H9 (cell line): Measurements from ENCODE around the gene TMEM140. TPM values are rescaled to one million over a fixed set of nuclear protein-coding genes. Genes with fewer than 3 reads are reported as not detected.

Experiments
- DNase-seq: peaks from one replicate; pipeline ENCODE4 v3.0.0-alpha.2; 2017
- H2AFZ ChIP-seq: one replicate; pipeline ENCODE4 v1.6.1; 2013; ENCODE audit warnings: mild to moderate bottlenecking, low read length, control low read depth, moderate library complexity
- H2AK5ac ChIP-seq: 2 replicates; pipeline ENCODE4 v1.6.1; 2013; ENCODE audit warnings: low read length, control low read depth, mixed read lengths; ENCODE audit not compliant: insufficient read length
- H2BK120ac ChIP-seq: one replicate; pipeline ENCODE4 v1.6.1; 2013; ENCODE audit warnings: low read depth, mild to moderate bottlenecking, low read length, control low read depth, inconsistent platforms; ENCODE audit not compliant: poor library complexity, severe bottlenecking
- H2BK12ac ChIP-seq: 2 replicates; pipeline ENCODE4 v1.6.1; 2013; ENCODE audit warnings: low read length, control low read depth, mixed read lengths, low read depth; ENCODE audit not compliant: insufficient read length
- H2BK15ac ChIP-seq: 2 replicates; pipeline ENCODE4 v1.6.1; 2013; ENCODE audit warnings: low read depth, low read length, control low read depth
- H2BK20ac ChIP-seq: one replicate; pipeline ENCODE4 v1.6.1; 2013; ENCODE audit warnings: low read depth, mild to moderate bottlenecking, low read length, control low read depth, inconsistent platforms; ENCODE audit not compliant: poor library complexity, severe bottlenecking
- H2BK5ac ChIP-seq: 2 replicates; pipeline ENCODE4 v1.6.1; 2013; ENCODE audit warnings: low read length, control low read depth, mixed read lengths; ENCODE audit not compliant: insufficient read length
- H3K14ac ChIP-seq: 2 replicates; pipeline ENCODE4 v1.6.1; 2013; ENCODE audit warnings: low read length, control low read depth; ENCODE audit not compliant: insufficient read depth
- H3K18ac ChIP-seq: 2 replicates; pipeline ENCODE4 v1.6.1; 2013; ENCODE audit warnings: low read depth, mild to moderate bottlenecking, mixed read lengths, low read length, control low read depth; ENCODE audit not compliant: insufficient read length
- H3K23ac ChIP-seq: 2 replicates; pipeline ENCODE4 v1.6.1; 2013; ENCODE audit warnings: low read length, control low read depth, mixed read lengths, low read depth; ENCODE audit not compliant: insufficient read length
- H3K23me2 ChIP-seq: 2 replicates; pipeline ENCODE4 v1.6.1; 2013; ENCODE audit warnings: low read depth, mild to moderate bottlenecking, mixed read lengths, low read length, control low read depth; ENCODE audit not compliant: insufficient read length, poor library complexity, severe bottlenecking
- H3K27ac ChIP-seq: 2 replicates; pipeline ENCODE4 v1.5.1; 2013; ENCODE audit warnings: low read length, control low read depth, mixed read lengths, low read depth; ENCODE audit not compliant: insufficient read length
- H3K27me3 ChIP-seq: 2 replicates; pipeline ENCODE4 v1.6.1; 2013; ENCODE audit warnings: low read length, control low read depth, inconsistent platforms; ENCODE audit not compliant: insufficient read depth
- H3K4ac ChIP-seq: 2 replicates; pipeline ENCODE4 v1.6.1; 2013; ENCODE audit warnings: low read depth, mild to moderate bottlenecking, control low read depth, inconsistent platforms, low read length, moderate library complexity
- H3K4me1 ChIP-seq: 2 replicates; pipeline ENCODE4 v1.6.1; 2013; ENCODE audit warnings: low read length, control low read depth, inconsistent platforms; ENCODE audit not compliant: insufficient read depth
- H3K4me2 ChIP-seq: 2 replicates; pipeline ENCODE4 v1.6.1; 2013; ENCODE audit warnings: low read length, control low read depth, mixed read lengths; ENCODE audit not compliant: insufficient read length, insufficient read depth
- H3K56ac ChIP-seq: 2 replicates; pipeline ENCODE4 v1.6.1; 2013; ENCODE audit warnings: low read depth, mild to moderate bottlenecking, mixed read lengths, low read length, control low read depth; ENCODE audit not compliant: insufficient read length
- H3K79me1 ChIP-seq: 2 replicates; pipeline ENCODE4 v1.6.1; 2013; ENCODE audit warnings: low read depth, mild to moderate bottlenecking, moderate library complexity, low read length, control low read depth, inconsistent platforms; ENCODE audit not compliant: insufficient read depth, poor library complexity, severe bottlenecking
- H3K79me2 ChIP-seq: 2 replicates; pipeline ENCODE4 v1.6.1; 2013; ENCODE audit warnings: low read length, control low read depth, inconsistent platforms; ENCODE audit not compliant: insufficient read depth
- H3K9ac ChIP-seq: 2 replicates; pipeline ENCODE4 v1.6.1; 2013; ENCODE audit warnings: low read length, control low read depth, mixed read lengths; ENCODE audit not compliant: insufficient read length; ENCODE audit errors: extremely low read depth
- H3K9me3 ChIP-seq: one replicate; pipeline ENCODE4 v1.6.1; 2013; ENCODE audit warnings: low read depth, low read length, inconsistent platforms; ENCODE audit not compliant: control insufficient read depth
- H3T11ph ChIP-seq: one replicate; pipeline ENCODE4 v1.6.1; 2013; ENCODE audit warnings: mild to moderate bottlenecking, low read length, control low read depth, inconsistent platforms
- H4K20me1 ChIP-seq: one replicate; pipeline ENCODE4 v1.6.1; 2013; ENCODE audit not compliant: control insufficient read depth, insufficient read length, insufficient read depth
- H4K5ac ChIP-seq: 2 replicates; pipeline ENCODE4 v1.6.1; 2013; ENCODE audit warnings: low read depth, mild to moderate bottlenecking, mixed read lengths, low read length, control low read depth; ENCODE audit not compliant: insufficient read length
- H4K8ac ChIP-seq: replicated peaks from 2 replicates; pipeline ENCODE4 v1.6.1; 2013; ENCODE audit warnings: low read length, control low read depth, mixed read lengths, low read depth; ENCODE audit not compliant: insufficient read length
- H4K91ac ChIP-seq: 2 replicates; pipeline ENCODE4 v1.6.1; 2013; ENCODE audit warnings: low read depth, mild to moderate bottlenecking, moderate library complexity, mixed read lengths, low read length, control low read depth; ENCODE audit not compliant: insufficient read length
- H3K27ac Mint-ChIP-seq, 3 experiments: 2 replicates in 2 of 3; 3 replicates in 1 of 3; pipeline ENCODE4 v1.8.0; 2020 to 2021; ENCODE audit warnings: mixed read lengths in 3 of 3, mild to moderate bottlenecking in 1 of 3, moderate library complexity in 1 of 3
- H3K27me3 Mint-ChIP-seq: 2 replicates; pipeline ENCODE4 v1.8.0; 2021; ENCODE audit warnings: low read depth, mild to moderate bottlenecking, moderate library complexity, mixed read lengths
- H3K36me3 Mint-ChIP-seq, 3 experiments: 2 replicates in 2 of 3; 3 replicates in 1 of 3; pipeline ENCODE4 v1.8.0; 2020 to 2021; ENCODE audit warnings: low read depth in 3 of 3, mixed read lengths in 3 of 3; ENCODE audit not compliant: insufficient read depth in 1 of 3
- H3K4me1 Mint-ChIP-seq, 2 experiments: 2 replicates each; pipeline ENCODE4 v1.8.0; 2020; ENCODE audit warnings: mixed read lengths in 2 of 2
- H3K4me3 Mint-ChIP-seq, 2 experiments: 2 replicates in 1 of 2; 3 replicates in 1 of 2; pipeline ENCODE4 v1.8.0; 2020 to 2021; ENCODE audit warnings: mild to moderate bottlenecking in 2 of 2, mixed read lengths in 2 of 2, moderate library complexity in 1 of 2
- H3K9me3 Mint-ChIP-seq, 2 experiments: 2 replicates in 1 of 2; 3 replicates in 1 of 2; pipeline ENCODE4 v1.8.0; 2020; ENCODE audit warnings: mild to moderate bottlenecking in 2 of 2, mixed read lengths in 2 of 2, moderate library complexity in 1 of 2
- CTCF ChIP-seq: fragments of 200-600 bp; sonication (generic); conservative IDR thresholded peaks from 3 replicates; pipeline ENCODE4 v1.8.0; 2021; ENCODE audit warnings: antibody characterized with exemption, mild to moderate bottlenecking
- WGBS: extraction: QIAGEN DNeasy Blood & Tissue Kit; methylation state at CpG from one replicate; pipeline ENCODE4 v1.1.7; 2013; ENCODE audit warnings: missing lambda C conversion rate, low lambda C conversion rate, mixed read lengths; ENCODE audit not compliant: insufficient read length; ENCODE audit errors: extremely low coverage; 5-methylcytosine and 5-hydroxymethylcytosine counted together
- total RNA-seq: library from RNA; stranded (reverse); gene quantifications from 2 replicates; pipeline ENCODE4 v1.2.1, GENCODE V29; 2021

Gene TMEM140
- total RNA-seq, 1 experiment from 2014 or later: not detected

GRCh38 chr7:135167365-135167917 lies 19.6 kb downstream of the TMEM140 start:
- Histone ChIP-seq H3K79me1 (no peaks in the 10 kb centered on the region), H4K8ac (no peak overlapping the region), H3K9me3 (no peaks in the 10 kb centered on the region), H3K27me3 (no peaks in the 10 kb centered on the region), H4K5ac (no peak overlapping the region), H3K4me1 (0 out of 2 replicates have a peak, but pooled peaks cover 2% of the 10 kb centered on the region), H4K20me1 (no peaks in the 10 kb centered on the region), H2AFZ (no peak overlapping the region), H3K14ac (no peak overlapping the region), H2BK5ac (no peak overlapping the region), H3K79me2 (no peaks in the 10 kb centered on the region; the same call in 1 of the 2 replicates), H2BK15ac (no peak overlapping the region), H4K91ac (no peak overlapping the region), H3K4ac (no peak overlapping the region), H2BK12ac (no peak overlapping the region), H3K4me2 (no peak overlapping the region), H3K27ac (no peak overlapping the region), H2AK5ac (no peak overlapping the region), H3K23ac (no peak overlapping the region), H3K23me2 (peaks cover 8% of the 10 kb centered on the region), H2BK120ac (no peak overlapping the region), H3K18ac (no peak overlapping the region), H3K9ac (no peak overlapping the region), H2BK20ac (no peak overlapping the region), H3K56ac (no peak overlapping the region), H3T11ph (no peak overlapping the region)
- H3K27me3 Mint-ChIP-seq: no peaks in the 10 kb centered on the region
- no peak overlapping the region; a peak in 1 of 5 replicates for H3K4me3 Mint-ChIP-seq
- peaks cover 54 to 66% (median 64%) of the 10 kb centered on the region in 3 experiments for H3K36me3 Mint-ChIP-seq
- H3K27ac Mint-ChIP-seq: peak overlapping the region in 1 of 3 experiments; percentile 34; a peak in 1 of 7 replicates
- DNase-seq: no peak
- peaks cover 6 to 12% of the 10 kb centered on the region in 2 experiments for H3K9me3 Mint-ChIP-seq
- TF ChIP-seq CTCF: no peak
- WGBS: no CpG with 5 or more reads among the region's 12 CpGs
- H3K4me1 Mint-ChIP-seq: peaks cover 27 to 28% of the 10 kb centered on the region in 2 experiments
